Measurements from ENCODE around the gene ZRANB3. TPM values are rescaled to one million over a fixed set of nuclear protein-coding genes. Genes with fewer than 3 reads are reported as not detected.

Gene ZRANB3
- total RNA-seq, 1 experiment from 2014 or later, result 15.9 TPM

- no peak for TF ChIP-seq AR (CRISPR knock-in tag; IDR thresholded peaks at IDR 0.05)
- no peak for TF ChIP-seq OVOL2 (CRISPR knock-in tag; IDR thresholded peaks at IDR 0.05; ENCODE audit: borderline replicate concordance)
- no peak for TF ChIP-seq ATF6 (CRISPR knock-in tag; IDR thresholded peaks at IDR 0.05)
- no peak for TF ChIP-seq IRF2 (CRISPR knock-in tag; IDR thresholded peaks at IDR 0.05; ENCODE audit: borderline replicate concordance, low read depth)
- TF ChIP-seq FOXK1 (CRISPR knock-in tag; IDR thresholded peaks at IDR 0.05), result 0 out of 2 replicates have a peak, but pooled peaks have one; percentile 33
- TF ChIP-seq, protein P1, sequence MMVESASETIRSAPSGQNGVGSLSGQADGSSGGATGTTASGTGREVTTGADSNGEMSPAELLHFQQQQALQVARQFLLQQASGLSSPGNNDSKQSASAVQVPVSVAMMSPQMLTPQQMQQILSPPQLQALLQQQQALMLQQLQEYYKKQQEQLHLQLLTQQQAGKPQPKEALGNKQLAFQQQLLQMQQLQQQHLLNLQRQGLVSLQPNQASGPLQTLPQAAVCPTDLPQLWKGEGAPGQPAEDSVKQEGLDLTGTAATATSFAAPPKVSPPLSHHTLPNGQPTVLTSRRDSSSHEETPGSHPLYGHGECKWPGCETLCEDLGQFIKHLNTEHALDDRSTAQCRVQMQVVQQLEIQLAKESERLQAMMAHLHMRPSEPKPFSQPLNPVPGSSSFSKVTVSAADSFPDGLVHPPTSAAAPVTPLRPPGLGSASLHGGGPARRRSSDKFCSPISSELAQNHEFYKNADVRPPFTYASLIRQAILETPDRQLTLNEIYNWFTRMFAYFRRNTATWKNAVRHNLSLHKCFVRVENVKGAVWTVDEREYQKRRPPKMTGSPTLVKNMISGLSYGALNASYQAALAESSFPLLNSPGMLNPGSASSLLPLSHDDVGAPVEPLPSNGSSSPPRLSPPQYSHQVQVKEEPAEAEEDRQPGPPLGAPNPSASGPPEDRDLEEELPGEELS (CRISPR knock-in tag; IDR thresholded peaks at IDR 0.05), result no peak; the same call in 1 of the 2 replicates
- no peak for TF ChIP-seq GTF2I (CRISPR knock-in tag; conservative IDR thresholded peaks at IDR 0.05)
- TF ChIP-seq, protein P2, sequence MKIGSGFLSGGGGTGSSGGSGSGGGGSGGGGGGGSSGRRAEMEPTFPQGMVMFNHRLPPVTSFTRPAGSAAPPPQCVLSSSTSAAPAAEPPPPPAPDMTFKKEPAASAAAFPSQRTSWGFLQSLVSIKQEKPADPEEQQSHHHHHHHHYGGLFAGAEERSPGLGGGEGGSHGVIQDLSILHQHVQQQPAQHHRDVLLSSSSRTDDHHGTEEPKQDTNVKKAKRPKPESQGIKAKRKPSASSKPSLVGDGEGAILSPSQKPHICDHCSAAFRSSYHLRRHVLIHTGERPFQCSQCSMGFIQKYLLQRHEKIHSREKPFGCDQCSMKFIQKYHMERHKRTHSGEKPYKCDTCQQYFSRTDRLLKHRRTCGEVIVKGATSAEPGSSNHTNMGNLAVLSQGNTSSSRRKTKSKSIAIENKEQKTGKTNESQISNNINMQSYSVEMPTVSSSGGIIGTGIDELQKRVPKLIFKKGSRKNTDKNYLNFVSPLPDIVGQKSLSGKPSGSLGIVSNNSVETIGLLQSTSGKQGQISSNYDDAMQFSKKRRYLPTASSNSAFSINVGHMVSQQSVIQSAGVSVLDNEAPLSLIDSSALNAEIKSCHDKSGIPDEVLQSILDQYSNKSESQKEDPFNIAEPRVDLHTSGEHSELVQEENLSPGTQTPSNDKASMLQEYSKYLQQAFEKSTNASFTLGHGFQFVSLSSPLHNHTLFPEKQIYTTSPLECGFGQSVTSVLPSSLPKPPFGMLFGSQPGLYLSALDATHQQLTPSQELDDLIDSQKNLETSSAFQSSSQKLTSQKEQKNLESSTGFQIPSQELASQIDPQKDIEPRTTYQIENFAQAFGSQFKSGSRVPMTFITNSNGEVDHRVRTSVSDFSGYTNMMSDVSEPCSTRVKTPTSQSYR (CRISPR knock-in tag; IDR thresholded peaks at IDR 0.05), result peak; percentile 83; the same call in 1 of the 2 replicates
- no peak for TF ChIP-seq HMGA2 (CRISPR knock-in tag; IDR thresholded peaks at IDR 0.05)
- 0 out of 2 replicates have a peak, but pooled peaks have one; percentile 59 for TF ChIP-seq MYBL2 (CRISPR knock-in tag; IDR thresholded peaks at IDR 0.05)
- TF ChIP-seq SMAD3 (CRISPR knock-in tag; IDR thresholded peaks at IDR 0.05; ENCODE audit: borderline replicate concordance), result no peak
- no peak for TF ChIP-seq TEAD1 (CRISPR knock-in tag; IDR thresholded peaks at IDR 0.05)
- TF ChIP-seq, protein P3, sequence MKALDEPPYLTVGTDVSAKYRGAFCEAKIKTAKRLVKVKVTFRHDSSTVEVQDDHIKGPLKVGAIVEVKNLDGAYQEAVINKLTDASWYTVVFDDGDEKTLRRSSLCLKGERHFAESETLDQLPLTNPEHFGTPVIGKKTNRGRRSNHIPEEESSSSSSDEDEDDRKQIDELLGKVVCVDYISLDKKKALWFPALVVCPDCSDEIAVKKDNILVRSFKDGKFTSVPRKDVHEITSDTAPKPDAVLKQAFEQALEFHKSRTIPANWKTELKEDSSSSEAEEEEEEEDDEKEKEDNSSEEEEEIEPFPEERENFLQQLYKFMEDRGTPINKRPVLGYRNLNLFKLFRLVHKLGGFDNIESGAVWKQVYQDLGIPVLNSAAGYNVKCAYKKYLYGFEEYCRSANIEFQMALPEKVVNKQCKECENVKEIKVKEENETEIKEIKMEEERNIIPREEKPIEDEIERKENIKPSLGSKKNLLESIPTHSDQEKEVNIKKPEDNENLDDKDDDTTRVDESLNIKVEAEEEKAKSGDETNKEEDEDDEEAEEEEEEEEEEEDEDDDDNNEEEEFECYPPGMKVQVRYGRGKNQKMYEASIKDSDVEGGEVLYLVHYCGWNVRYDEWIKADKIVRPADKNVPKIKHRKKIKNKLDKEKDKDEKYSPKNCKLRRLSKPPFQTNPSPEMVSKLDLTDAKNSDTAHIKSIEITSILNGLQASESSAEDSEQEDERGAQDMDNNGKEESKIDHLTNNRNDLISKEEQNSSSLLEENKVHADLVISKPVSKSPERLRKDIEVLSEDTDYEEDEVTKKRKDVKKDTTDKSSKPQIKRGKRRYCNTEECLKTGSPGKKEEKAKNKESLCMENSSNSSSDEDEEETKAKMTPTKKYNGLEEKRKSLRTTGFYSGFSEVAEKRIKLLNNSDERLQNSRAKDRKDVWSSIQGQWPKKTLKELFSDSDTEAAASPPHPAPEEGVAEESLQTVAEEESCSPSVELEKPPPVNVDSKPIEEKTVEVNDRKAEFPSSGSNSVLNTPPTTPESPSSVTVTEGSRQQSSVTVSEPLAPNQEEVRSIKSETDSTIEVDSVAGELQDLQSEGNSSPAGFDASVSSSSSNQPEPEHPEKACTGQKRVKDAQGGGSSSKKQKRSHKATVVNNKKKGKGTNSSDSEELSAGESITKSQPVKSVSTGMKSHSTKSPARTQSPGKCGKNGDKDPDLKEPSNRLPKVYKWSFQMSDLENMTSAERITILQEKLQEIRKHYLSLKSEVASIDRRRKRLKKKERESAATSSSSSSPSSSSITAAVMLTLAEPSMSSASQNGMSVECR (CRISPR knock-in tag; IDR thresholded peaks at IDR 0.05; ENCODE audit: borderline replicate concordance), result peak; percentile 88; the same call in 1 of the 2 replicates
- no peak for TF ChIP-seq JAZF1 (CRISPR knock-in tag; IDR thresholded peaks at IDR 0.05)
- TF ChIP-seq ETV6 (CRISPR knock-in tag; IDR thresholded peaks at IDR 0.05), result no peak
- no peak for TF ChIP-seq JUN (CRISPR knock-in tag; IDR thresholded peaks at IDR 0.05)
- TF ChIP-seq, protein P4, sequence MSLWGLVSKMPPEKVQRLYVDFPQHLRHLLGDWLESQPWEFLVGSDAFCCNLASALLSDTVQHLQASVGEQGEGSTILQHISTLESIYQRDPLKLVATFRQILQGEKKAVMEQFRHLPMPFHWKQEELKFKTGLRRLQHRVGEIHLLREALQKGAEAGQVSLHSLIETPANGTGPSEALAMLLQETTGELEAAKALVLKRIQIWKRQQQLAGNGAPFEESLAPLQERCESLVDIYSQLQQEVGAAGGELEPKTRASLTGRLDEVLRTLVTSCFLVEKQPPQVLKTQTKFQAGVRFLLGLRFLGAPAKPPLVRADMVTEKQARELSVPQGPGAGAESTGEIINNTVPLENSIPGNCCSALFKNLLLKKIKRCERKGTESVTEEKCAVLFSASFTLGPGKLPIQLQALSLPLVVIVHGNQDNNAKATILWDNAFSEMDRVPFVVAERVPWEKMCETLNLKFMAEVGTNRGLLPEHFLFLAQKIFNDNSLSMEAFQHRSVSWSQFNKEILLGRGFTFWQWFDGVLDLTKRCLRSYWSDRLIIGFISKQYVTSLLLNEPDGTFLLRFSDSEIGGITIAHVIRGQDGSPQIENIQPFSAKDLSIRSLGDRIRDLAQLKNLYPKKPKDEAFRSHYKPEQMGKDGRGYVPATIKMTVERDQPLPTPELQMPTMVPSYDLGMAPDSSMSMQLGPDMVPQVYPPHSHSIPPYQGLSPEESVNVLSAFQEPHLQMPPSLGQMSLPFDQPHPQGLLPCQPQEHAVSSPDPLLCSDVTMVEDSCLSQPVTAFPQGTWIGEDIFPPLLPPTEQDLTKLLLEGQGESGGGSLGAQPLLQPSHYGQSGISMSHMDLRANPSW (CRISPR knock-in tag; conservative IDR thresholded peaks at IDR 0.05; ENCODE audit: low read depth), result no peak
- TF ChIP-seq ZNF138 (CRISPR knock-in tag; conservative IDR thresholded peaks at IDR 0.05), result no peak
- TF ChIP-seq ATF1 (CRISPR knock-in tag; IDR thresholded peaks at IDR 0.05), result no peak
These were observed 496 bp upstream of the ZRANB3 start, which contains the start of gene R3HDM1 (continued) for GRCh38 chr2:135531231-135532197.
